ENCODE data around the gene PMAIP1. TPM values are rescaled to one million over a fixed set of nuclear protein-coding genes. Genes with fewer than 3 reads are reported as not detected.

PMAIP1 gene
- total RNA-seq, 2 experiments from 2014 or later = 22.9 to 23.3 TPM

DNA sequence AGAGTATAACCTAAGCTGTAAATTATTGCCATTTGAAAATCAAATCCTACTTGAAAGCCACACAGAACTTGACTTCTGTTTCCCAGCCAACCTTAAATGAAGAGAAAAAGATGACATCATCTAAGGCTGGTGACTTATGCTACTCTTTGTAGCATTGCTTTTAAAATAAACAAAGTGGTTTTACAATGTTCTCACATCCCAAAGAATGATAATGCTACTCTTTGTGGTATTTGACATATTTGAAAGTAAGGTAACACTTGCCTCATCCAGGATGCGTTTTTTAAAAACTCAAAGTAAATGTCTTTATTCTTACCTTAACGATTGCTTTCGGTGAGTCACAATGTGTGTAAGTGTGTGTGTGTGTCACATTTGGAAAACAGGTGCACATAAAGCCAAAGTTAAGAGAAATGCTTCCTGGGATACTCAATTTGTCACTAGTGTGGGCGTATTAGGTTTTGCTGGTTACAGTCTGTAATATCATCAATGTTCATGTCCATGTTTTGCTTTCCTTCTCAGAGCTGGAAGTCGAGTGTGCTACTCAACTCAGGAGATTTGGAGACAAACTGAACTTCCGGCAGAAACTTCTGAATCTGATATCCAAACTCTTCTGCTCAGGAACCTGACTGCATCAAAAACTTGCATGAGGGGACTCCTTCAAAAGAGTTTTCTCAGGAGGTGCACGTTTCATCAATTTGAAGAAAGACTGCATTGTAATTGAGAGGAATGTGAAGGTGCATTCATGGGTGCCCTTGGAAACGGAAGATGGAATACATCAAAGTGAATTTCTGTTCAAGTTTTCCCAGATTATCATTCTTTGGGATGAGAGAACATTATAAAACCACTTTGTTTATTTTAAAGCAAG is 2.6 kb downstream of the PMAIP1 start:
- intact Hi-C loops (cut with micrococcal nuclease; ENCODE audit: unreplicated experiment) = loop anchor here (5.0 kb wide), 1 partner anchor 55 kb away; no protein-coding TSS in a partner anchor
- TF ChIP-seq CTCF (conservative IDR thresholded peaks at IDR 0.05; ENCODE audit: low read length) (no peak), EZH2phosphoT487 (IDR thresholded peaks at IDR 0.05; ENCODE audit: borderline replicate concordance, low read depth, low read length) (no peak)
- ChIA-PET CTCF (ENCODE audit: unreplicated experiment) (no interaction called here), POLR2A (interaction anchor here (0.7 to 1.3 kb wide), 3 partner anchors 38 to 54 kb away, joined by 3 to 6 read pairs (median 3); no protein-coding TSS in a partner anchor)
- H3K4me3 ChIP-seq (ENCODE audit: low read depth, low read length, poor library complexity, severe bottlenecking) = peak overlapping the region; percentile 87
- no peak overlapping the region for H2AFZ ChIP-seq (ENCODE audit: low read length)
- peak overlapping the region; percentile 10 for H3K27ac ChIP-seq (ENCODE audit: low read depth, low read length, poor library complexity, severe bottlenecking)
- H3K9me3 ChIP-seq (ENCODE audit: low read length) = no peaks in the 10 kb centered on the region
- no peaks in the 10 kb centered on the region for H3K9me2 ChIP-seq (ENCODE audit: insufficient read depth, low read length)
- H4K20me1 ChIP-seq (ENCODE audit: insufficient read depth, low read length) = peaks cover 32% of the 10 kb centered on the region
- H3K36me3 ChIP-seq (ENCODE audit: insufficient read depth, low read length) = peaks cover 36% of the 10 kb centered on the region
- peak; percentile 18 for DNase-seq (ENCODE audit: low spot score)
- peaks cover 42% of the 10 kb centered on the region for H3K79me2 ChIP-seq (ENCODE audit: insufficient read depth, low read depth, low read length)
- no TSS peak for BruUV-seq (replicated peaks)
- H3K4me2 ChIP-seq (ENCODE audit: low read length) = peak overlapping the region; percentile 91
- H3K4me1 ChIP-seq (ENCODE audit: insufficient read depth, low read length, poor library complexity, severe bottlenecking) = peaks cover 55% of the 10 kb centered on the region

DNA sequence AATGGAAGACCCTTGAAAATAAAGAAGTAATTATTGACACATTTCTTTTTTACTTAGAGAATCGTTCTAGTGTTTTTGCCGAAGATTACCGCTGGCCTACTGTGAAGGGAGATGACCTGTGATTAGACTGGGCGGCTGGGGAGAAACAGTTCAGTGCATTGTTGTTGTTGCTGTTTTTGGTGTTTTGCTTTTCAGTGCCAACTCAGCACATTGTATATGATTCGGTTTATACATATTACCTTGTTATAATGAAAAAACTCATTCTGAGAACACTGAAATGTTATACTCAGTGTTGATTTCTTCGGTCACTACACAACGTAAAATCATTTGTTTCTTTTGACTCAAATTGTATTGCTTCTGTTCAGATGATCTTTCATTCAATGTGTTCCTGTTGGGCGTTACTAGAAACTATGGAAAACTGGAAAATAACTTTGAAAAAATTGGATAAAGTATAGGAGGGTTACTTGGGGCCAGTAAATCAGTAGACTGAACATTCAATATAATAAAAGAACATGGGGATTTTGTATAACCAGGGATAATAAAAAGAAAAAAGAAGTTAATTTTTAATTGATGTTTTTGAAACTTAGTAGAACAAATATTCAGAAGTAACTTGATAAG is 3.3 kb downstream of the PMAIP1 start:
- no peak for TF ChIP-seq EZH2phosphoT487 (IDR thresholded peaks at IDR 0.05; ENCODE audit: borderline replicate concordance, low read depth, low read length)
- no peak for TF ChIP-seq CTCF (conservative IDR thresholded peaks at IDR 0.05; ENCODE audit: low read length)
- H3K4me2 ChIP-seq (ENCODE audit: low read length) = peak overlapping the region; percentile 91
- peaks cover 32% of the 10 kb centered on the region for H4K20me1 ChIP-seq (ENCODE audit: insufficient read depth, low read length)
- H2AFZ ChIP-seq (ENCODE audit: low read length) = no peak overlapping the region
- ChIA-PET CTCF (ENCODE audit: unreplicated experiment) (no interaction called here), POLR2A (no interaction called here)
- H3K4me3 ChIP-seq (ENCODE audit: low read depth, low read length, poor library complexity, severe bottlenecking) = peak overlapping the region; percentile 87
- peaks cover 61% of the 10 kb centered on the region for H3K4me1 ChIP-seq (ENCODE audit: insufficient read depth, low read length, poor library complexity, severe bottlenecking)
- H3K36me3 ChIP-seq (ENCODE audit: insufficient read depth, low read length) = peaks cover 36% of the 10 kb centered on the region
- no peaks in the 10 kb centered on the region for H3K9me2 ChIP-seq (ENCODE audit: insufficient read depth, low read length)
- intact Hi-C loops (cut with micrococcal nuclease; ENCODE audit: unreplicated experiment) = loop anchor here (5.0 kb wide), 1 partner anchor 54 kb away; no protein-coding TSS in a partner anchor
- no peak overlapping the region for H3K27ac ChIP-seq (ENCODE audit: low read depth, low read length, poor library complexity, severe bottlenecking)
- DNase-seq (ENCODE audit: low spot score) = no peak
- peaks cover 42% of the 10 kb centered on the region for H3K79me2 ChIP-seq (ENCODE audit: insufficient read depth, low read depth, low read length)
- BruUV-seq (replicated peaks) = no TSS peak
- H3K9me3 ChIP-seq (ENCODE audit: low read length) = no peaks in the 10 kb centered on the region
